Chondrocyte (in vitro differentiated cells): ENCODE data around the gene TBC1D17. TPM values are rescaled to one million over a fixed set of nuclear protein-coding genes. Genes with fewer than 3 reads are reported as not detected.

ENCODE experiments used
- DNase-seq: peaks from one replicate; pipeline ENCODE4 v3.0.0; 2021; ENCODE audit warnings: mixed read lengths, low spot score
- H3K27ac Mint-ChIP-seq: one replicate; pipeline ENCODE4 v1.8.0; 2021; ENCODE audit warnings: mild to moderate bottlenecking, moderate library complexity, mixed read lengths; ENCODE audit not compliant: unreplicated experiment
- H3K27me3 Mint-ChIP-seq: 2 replicates; pipeline ENCODE4 v1.8.0; 2021; ENCODE audit warnings: low read depth, mixed read lengths
- H3K36me3 Mint-ChIP-seq: 2 replicates; pipeline ENCODE4 v1.8.0; 2021; ENCODE audit warnings: low read depth, mixed read lengths
- H3K4me1 Mint-ChIP-seq: 2 replicates; pipeline ENCODE4 v1.8.0; 2021; ENCODE audit warnings: low read depth, mild to moderate bottlenecking, mixed read lengths
- H3K4me3 Mint-ChIP-seq: one replicate; pipeline ENCODE4 v1.8.0; 2021; ENCODE audit warnings: mild to moderate bottlenecking, moderate library complexity, mixed read lengths; ENCODE audit not compliant: unreplicated experiment
- H3K9me3 Mint-ChIP-seq: 2 replicates; pipeline ENCODE4 v1.8.0; 2021; ENCODE audit warnings: low read depth, mixed read lengths
- CTCF ChIP-seq: fragments of 200-600 bp; sonication (generic); IDR thresholded peaks from 2 replicates; pipeline ENCODE4 v1.5.0; 2021; ENCODE audit warnings: antibody characterized with exemption, mild to moderate bottlenecking, moderate library complexity
- total RNA-seq: library from RNA; stranded (reverse); gene quantifications from 3 replicates; pipeline ENCODE4 v1.2.1, GENCODE V29; 2021

The TBC1D17 gene
- total RNA-seq, 1 donor from 2014 or later: 44.8 TPM

- TF ChIP-seq CTCF: no peak
- Mint-ChIP-seq H3K9me3 (no peaks in the 10 kb centered on the region), H3K36me3 (peaks cover 30% of the 10 kb centered on the region), H3K27ac (no peak overlapping the region), H3K4me3 (no peak overlapping the region), H3K4me1 (peaks cover 20% of the 10 kb centered on the region), H3K27me3 (no peaks in the 10 kb centered on the region)
- peak; percentile 72 for DNase-seq
These were observed 2.8 kb downstream of the TBC1D17 start for GRCh38 chr19:49880162-49880869.

- DNase-seq: peak; percentile 66
- Mint-ChIP-seq H3K27me3 (no peaks in the 10 kb centered on the region), H3K36me3 (peaks cover 31% of the 10 kb centered on the region), H3K9me3 (no peaks in the 10 kb centered on the region), H3K27ac (no peak overlapping the region), H3K4me1 (peaks cover 14% of the 10 kb centered on the region), H3K4me3 (no peak overlapping the region)
- TF ChIP-seq CTCF: no peak
These were observed 3.7 kb downstream of the TBC1D17 start for GRCh38 chr19:49881186-49881585.

- TF ChIP-seq CTCF: no peak
- H3K27me3 Mint-ChIP-seq: no peaks in the 10 kb centered on the region
- no peaks in the 10 kb centered on the region for H3K9me3 Mint-ChIP-seq
- DNase-seq: peak; percentile 77
- H3K4me3 Mint-ChIP-seq: no peak overlapping the region
- peaks cover 14% of the 10 kb centered on the region for H3K4me1 Mint-ChIP-seq
- H3K27ac Mint-ChIP-seq: no peak overlapping the region
- H3K36me3 Mint-ChIP-seq: peaks cover 34% of the 10 kb centered on the region
These were observed 4.3 kb downstream of the TBC1D17 start for GRCh38 chr19:49881672-49882394.

GRCh38 chr19:49882643-49883042 is 5.1 kb downstream of the TBC1D17 start:
- Mint-ChIP-seq H3K27ac (no peak overlapping the region), H3K4me1 (peaks cover 14% of the 10 kb centered on the region), H3K9me3 (no peaks in the 10 kb centered on the region), H3K36me3 (peaks cover 34% of the 10 kb centered on the region), H3K4me3 (no peak overlapping the region), H3K27me3 (no peaks in the 10 kb centered on the region)
- peak; percentile 76 for DNase-seq
- TF ChIP-seq CTCF: no peak

- Mint-ChIP-seq H3K9me3 (no peaks in the 10 kb centered on the region), H3K36me3 (peaks cover 34% of the 10 kb centered on the region), H3K4me3 (no peak overlapping the region), H3K4me1 (peaks cover 12% of the 10 kb centered on the region), H3K27ac (no peak overlapping the region), H3K27me3 (no peaks in the 10 kb centered on the region)
- DNase-seq: no peak
- no peak for TF ChIP-seq CTCF
These were observed 5.6 kb downstream of the TBC1D17 start for GRCh38 chr19:49883094-49883493.
